GM19468 (cell line): ENCODE data around the gene MRPL28.
"Not testable (repeated sequence)": the region's sequence is repeated elsewhere in the genome, so short reads cannot be mapped to it uniquely, and the experiment has no call there.

Source experiments
- ATAC-seq: cut with Tn5 transposase; IDR thresholded peaks from one replicate; pipeline ENCODE4 v1.9.1; 2021; ENCODE audit warnings: mild to moderate bottlenecking, moderate library complexity, moderate number of reproducible peaks; ENCODE audit not compliant: unreplicated experiment; ENCODE audit errors: extremely low read depth

Gene MRPL28

GRCh38 chr16:370443-370842 lies at the start of gene MRPL28:
MRPL28 (minus strand) TSS chr16:370538; CDS start chr16:370218, 320 bp downstream.
- no peak for ATAC-seq

DNA sequence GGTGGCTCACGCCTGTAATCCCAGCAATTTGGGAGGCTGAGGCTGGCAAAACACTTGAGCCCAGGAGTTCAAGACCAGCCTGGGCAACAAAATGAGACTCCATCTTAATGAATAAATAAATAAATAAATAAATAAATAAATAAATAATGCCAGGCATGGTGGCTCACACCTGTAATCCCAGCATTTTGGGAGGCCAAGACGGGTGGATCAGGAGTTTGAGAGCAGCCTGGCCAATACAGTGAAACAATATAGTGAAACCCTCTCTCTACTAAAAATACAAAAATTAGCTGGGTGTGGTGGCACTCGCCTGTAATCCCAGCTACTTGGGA lies 44.8 kb upstream of the MRPL28 start:
- not testable (repeated sequence) for ATAC-seq

DNA sequence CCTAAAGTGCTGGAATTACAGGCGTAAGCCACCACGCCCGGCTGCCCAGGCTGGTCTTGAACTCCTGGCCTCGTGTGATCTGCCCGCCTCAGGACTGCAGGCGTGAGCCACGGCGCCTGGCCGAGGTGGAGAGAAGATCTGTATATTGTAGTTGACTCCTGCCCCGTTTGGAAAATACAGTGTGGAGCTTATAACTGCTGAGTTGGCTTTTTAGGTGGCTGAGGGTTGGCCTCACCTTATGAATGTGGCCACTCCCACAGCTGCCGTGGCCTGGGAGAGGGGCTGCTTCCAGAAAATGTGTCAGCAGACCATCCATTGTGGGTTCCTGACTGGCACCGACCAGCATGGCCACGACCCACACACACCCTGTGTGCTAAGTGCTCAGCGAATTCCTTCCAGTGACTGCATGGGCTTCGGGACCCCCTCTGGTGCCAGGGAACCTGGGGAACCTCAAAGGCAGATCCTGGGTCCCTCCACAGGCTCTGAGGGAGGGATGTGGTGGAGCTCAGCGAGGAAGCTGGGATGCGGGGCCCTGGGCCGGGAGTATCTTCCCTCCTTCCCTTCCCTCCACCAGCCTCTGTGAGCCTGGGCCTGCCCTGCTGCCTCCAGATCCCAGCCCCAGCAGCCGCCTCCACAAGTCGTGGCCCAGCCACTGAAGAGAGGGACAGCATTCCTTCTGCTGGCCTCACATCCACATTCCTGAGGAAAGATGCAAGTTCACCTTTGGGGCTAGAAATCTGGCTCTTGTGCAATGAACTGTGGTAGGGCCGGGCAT lies 44.2 kb upstream of the MRPL28 start:
- ATAC-seq: no peak

GRCh38 chr16:411576-412265 lies 41.4 kb upstream of the MRPL28 start:
- ATAC-seq: no peak

GRCh38 chr16:410516-411178 lies 40.3 kb upstream of the MRPL28 start:
- ATAC-seq: no peak

- no peak for ATAC-seq
Observed at GRCh38 chr16:407253-407652, 36.9 kb upstream of the MRPL28 start.

- no peak for ATAC-seq
Observed at GRCh38 chr16:405548-406506, 35.5 kb upstream of the MRPL28 start.

DNA sequence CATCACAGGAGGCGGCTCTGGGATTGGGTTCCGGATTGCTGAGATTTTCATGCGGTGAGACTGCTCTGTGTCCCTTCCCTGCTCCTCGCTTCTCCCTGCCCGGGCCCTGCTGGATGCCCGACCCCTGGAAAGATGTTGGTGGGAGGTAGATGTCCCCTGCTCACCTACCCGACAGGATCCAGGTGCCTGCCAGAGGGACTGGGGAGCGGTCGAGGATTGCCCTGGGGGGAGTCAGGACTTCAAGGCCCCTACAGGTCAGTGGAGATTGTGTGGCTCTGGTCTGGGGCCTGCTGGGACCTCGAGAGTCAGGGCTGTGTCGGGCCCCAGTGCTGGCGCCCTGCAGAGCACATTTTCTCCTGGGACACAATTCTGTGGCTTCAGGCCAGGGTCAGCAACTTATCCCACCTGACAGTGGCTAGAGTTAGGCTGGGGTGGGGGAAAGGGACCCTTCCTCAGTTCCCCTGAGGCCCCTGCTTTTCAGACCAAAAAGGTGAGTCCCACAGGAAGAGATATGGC lies 34.7 kb upstream of the MRPL28 start:
- ATAC-seq: no peak

DNA sequence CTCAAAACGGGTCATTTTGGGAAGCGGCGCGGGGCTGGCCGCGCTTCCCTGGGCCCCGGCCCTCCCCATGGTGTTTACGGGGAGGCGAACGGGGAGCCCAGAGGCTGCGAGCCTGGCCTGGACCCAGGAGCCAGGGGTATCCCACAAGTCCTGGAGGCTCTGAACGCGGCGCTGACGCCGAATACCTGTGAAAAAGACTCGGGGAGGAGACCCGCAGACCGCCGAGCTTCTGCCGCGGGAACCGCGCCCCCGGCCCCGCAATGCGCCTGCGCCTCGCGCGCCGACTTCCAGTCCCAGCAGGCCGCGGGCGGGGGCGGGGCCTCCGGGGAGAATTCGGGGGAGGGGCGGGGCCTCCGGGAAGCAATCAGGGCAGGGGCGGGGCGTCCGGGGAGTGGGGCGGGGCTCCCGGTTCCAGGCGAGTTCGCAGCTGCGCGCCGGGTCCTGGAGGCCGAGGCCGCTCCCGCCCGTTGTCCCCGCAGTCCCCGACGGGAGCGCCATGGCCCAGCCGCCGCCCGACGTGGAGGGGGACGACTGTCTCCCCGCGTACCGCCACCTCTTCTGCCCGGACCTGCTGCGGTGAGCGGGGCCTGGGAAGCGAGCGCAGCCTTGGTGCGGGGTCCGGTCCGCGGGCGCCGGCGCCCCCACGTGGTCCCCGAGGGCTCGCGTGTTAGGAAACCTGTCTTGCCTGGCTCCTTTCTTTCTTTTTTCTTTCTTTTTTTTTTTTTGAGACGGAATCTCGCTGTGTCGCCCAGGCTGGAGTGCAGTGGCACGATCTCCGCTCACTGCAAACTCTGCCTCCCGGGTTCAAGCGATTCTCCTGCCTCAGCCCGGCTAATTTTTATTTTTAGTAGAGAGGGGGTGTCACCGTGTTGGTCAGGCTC lies 31.4 kb upstream of the MRPL28 start, which contains the start of gene DECR2:
Gene DECR2, plus strand, starts transcription at position 418 of the 881 bp plus-strand sequence. Its CDS starts 79 bp downstream, at position 497.
- ATAC-seq: peak; percentile 23

- ATAC-seq: no peak
Observed at GRCh38 chr16:400061-400591, 29.8 kb upstream of the MRPL28 start.

DNA sequence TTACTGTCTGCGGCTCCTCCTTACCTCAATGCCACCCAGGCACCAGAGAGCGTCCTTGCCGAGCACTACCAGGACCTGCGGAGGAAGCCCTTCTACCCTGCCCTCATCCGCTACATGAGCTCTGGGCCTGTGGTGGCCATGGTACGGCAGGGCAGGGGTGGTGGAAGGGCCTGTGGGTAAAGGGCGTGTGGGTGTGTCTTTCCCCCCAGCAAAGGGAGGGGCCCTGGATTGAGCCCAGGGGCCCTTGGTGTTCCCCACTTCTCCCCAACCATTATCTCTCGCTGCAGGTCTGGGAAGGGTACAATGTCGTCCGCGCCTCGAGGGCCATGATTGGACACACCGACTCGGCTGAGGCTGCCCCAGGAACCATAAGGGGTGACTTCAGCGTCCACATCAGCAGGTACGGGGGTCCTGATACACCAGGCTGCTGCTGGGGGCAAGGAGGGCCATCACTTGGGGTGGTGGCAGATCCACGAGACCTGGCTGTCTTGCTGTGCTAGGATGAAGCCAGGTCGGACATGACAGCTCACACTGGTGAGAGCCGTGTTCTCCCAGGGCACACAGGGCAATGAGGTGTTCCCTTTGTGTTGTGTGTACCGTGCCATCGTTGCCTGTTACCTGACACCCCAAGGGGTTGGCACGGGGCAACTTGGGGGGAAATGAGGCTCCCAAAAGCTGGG lies 29.1 kb upstream of the MRPL28 start:
- no peak for ATAC-seq

GRCh38 chr16:398561-399339 lies 28.4 kb upstream of the MRPL28 start:
- ATAC-seq: no peak

DNA sequence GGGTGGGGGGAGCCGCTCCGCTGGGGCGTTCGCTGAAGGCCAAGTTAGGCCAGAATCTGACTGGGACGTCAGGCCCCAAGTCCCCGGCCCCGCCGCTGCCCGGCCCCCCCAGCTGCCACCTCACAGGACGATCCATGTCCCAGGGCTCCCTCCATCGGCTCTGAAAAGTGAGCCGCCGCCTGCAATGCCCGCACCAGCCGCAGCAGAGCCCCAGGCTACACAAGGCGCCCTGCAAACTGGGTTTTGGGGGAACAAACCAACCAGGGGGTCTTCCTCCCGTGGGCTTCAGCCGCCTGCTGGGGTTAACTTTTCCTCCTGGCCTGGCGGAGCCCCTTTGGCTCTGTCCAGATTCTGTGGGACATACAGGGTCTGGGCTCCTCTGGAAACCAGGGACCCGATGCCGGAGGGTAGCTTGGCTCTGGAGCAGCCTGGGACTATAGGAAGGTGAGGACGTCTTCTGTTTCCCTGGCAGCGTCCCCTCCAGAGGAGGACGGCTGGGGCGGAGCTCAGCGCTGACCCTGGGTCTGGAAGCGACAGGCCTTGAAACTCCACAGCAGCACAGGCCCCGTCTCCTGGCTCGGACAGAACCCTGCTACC lies 27.5 kb upstream of the MRPL28 start:
- no peak for ATAC-seq

DNA sequence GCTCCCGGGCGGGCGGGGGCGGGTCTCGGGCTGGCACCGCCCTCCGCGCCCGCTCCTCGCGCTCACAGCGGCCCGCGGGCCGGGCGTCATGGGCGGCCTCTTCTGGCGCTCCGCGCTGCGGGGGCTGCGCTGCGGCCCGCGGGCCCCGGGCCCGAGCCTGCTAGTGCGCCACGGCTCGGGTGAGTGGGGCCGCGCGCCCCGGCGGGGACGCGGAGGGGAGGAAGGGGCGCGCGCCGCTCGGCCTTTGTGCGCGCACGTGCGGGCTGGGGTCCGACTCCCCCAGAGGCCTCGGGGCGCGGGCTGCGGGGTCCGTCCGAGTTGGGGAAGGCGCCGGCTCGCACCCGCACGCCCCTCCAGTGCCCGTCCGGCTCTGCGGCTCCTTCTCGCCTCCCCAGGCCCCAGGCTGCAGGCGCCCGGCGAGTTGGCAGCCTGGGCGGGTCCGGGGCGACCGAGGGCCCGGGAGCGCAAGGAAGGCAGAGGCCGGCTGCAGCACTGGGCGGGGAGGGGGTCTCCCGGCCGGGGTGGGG lies 26.9 kb upstream of the MRPL28 start, which contains the start of gene NME4:
Gene NME4, plus strand, starts transcription at position 65 of the 527 bp plus-strand sequence. Its CDS starts 24 bp downstream, at position 89.
- ATAC-seq: no peak

DNA sequence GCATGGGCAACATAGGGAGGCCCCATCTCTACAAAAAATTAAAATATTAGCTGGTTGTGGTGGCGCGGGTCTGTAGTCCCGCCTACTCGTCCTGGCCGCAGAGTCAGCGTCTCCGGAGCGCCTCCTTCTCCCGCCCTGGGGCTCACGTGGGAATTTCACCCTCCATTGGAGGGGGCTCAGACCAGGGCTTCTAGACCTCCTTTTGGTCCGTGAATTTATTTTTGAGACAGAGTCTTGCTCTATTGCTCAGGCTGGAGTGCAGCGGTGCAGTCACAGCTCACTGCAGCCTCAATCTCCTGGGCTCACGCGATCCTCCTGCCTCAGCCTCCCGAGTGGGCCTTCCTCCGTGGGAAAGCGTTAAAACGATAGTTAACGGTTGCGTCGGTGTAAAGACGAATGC lies 26.3 kb upstream of the MRPL28 start:
- ATAC-seq: no peak

GRCh38 chr16:396199-396598 lies 25.9 kb upstream of the MRPL28 start:
- ATAC-seq: no peak
